Measurements from ENCODE around the gene CCDC18. TPM values are rescaled to one million over a fixed set of nuclear protein-coding genes. Genes with fewer than 3 reads are reported as not detected.
A peak's percentile ranks its signal among the peaks of the same experiment; 100 is the strongest.
"Not testable (repeated sequence)": the region's sequence is repeated elsewhere in the genome, so short reads cannot be mapped to it uniquely, and the experiment has no call there.

Gene CCDC18
- polyA plus RNA-seq, 1 donor: 4.3 TPM

- no peak for DNase-seq
Observed at GRCh38 chr1:93244298-93245069, 64.0 kb downstream of the CCDC18 start.

GRCh38 chr1:93251966-93252365 is 71.4 kb downstream of the CCDC18 start:
- no peak for DNase-seq

GRCh38 chr1:93252598-93252997 is 72.1 kb downstream of the CCDC18 start:
- DNase-seq: no peak

- DNase-seq: no peak
Observed at GRCh38 chr1:93253516-93253915, 73.0 kb downstream of the CCDC18 start.

- no peak for DNase-seq
Observed at GRCh38 chr1:93255222-93256079, 74.9 kb downstream of the CCDC18 start.

DNA sequence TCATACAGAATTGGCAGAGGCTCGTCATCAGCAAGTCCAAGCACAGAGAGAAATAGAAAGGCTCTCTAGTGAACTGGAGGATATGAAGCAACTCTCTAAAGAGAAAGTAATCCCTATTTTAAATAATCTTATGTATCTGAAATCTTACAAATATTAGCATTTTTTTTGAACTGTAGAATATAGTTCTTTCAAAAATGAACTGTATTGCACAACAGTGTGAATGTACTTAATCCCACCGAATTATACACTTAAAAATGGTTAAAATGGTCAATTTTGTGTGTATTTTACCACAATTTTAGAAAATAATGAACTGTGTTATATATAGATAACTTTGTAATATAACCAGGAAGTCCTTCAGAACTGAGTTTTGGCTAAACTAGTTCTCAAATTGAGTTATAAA is 75.9 kb downstream of the CCDC18 start:
- no peak for DNase-seq

DNA sequence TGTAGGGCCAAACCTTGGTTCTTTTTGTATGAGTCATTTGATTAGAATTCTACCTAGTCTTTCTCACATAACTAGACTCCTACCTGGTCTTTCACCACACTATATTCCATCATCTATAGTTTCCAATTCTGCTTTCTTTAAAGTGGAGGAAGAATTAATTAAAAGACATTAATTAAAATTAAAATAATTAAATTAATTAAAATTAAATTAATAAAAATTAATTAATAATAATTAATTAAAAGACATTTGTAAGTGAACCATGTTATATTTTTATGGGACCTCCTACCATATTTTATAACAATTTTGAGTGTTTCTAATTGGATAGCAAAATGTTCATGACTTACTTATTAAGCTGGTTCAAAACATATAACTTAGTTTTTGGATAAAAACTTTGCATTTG is 77.4 kb downstream of the CCDC18 start:
- DNase-seq: no peak

DNA sequence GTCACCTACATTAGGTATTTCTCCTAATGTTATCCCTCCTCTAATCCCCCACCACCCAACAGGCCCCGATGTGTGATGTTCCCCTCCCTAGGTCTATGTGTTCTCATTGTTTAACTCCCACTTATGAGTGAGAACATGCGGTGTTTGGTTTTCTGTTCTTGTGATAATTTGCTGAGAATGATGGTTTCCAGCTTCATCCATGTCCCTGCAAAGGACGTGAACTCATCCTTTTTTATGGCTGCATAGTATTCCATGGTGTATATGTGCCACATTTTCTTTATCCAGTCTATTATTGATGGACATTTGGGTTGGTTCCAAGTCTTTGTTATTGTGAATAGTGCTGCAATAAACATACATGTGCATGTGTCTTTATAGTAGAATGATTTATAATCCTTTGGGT is 80.2 kb downstream of the CCDC18 start:
- not testable (repeated sequence) for DNase-seq

DNA sequence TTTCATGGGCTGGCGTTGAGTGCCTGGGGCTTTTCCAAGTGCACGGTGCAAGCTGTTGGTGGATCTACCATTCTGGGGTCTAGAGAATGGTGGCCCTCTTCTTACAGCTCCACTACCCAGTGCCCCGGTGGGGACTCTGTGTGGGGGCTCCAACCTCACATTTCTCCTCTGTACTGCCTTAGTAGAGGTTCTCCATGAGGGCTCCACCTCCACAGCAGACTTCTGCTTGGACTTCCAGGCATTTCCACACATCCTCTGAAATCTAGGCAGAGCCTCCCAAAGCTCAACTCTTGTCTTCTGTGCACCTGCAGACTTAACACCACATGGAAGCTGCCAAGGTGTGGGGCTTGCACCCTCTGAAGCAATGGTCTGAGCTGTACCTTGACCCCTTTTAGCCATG is 82.1 kb downstream of the CCDC18 start:
- no peak for DNase-seq

GRCh38 chr1:93268888-93269287 is 88.4 kb downstream of the CCDC18 start:
- not testable (repeated sequence) for DNase-seq

GRCh38 chr1:93275262-93275633 is 94.7 kb downstream of the CCDC18 start:
- DNase-seq: not testable (repeated sequence)

GRCh38 chr1:93275634-93276295 is 95.2 kb downstream of the CCDC18 start:
- no peak for DNase-seq

- not testable (repeated sequence) for DNase-seq
Observed at GRCh38 chr1:93277530-93277929, 97.0 kb downstream of the CCDC18 start.

GRCh38 chr1:93283496-93283895 is 103.0 kb downstream of the CCDC18 start:
- DNase-seq: no peak

GRCh38 chr1:93288558-93288957 is 108.0 kb downstream of the CCDC18 start:
- DNase-seq: no peak

- no peak for DNase-seq
Observed at GRCh38 chr1:93296555-93297154, 116.1 kb downstream of the CCDC18 start.

GRCh38 chr1:93301131-93301530 is 120.6 kb downstream of the CCDC18 start:
- DNase-seq: no peak

- DNase-seq: no peak
Observed at GRCh38 chr1:93302078-93302477, 121.6 kb downstream of the CCDC18 start.

DNA sequence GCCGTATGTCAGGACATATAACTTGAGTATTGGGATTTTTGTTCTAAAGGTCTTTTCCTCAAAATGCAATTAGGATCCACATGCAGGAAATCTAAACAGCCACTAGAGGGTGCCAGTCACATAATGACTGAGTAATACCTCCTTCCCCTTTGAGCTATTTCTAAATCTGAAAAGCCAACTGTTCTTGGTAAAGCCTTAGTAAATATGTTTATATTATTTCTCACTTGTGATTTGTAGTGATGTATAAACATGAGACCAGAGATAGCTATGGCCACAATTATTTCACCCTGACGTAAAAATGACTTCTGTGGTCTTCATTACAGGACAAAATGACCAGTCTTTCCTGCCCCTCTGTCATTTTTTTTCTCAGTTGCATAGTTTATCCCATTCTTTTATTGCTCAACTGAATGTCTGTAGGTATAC is 124.2 kb downstream of the CCDC18 start:
- peak; percentile 53 for DNase-seq

- no peak for DNase-seq
Observed at GRCh38 chr1:93306920-93307319, 126.4 kb downstream of the CCDC18 start.

GRCh38 chr1:93313026-93313425 is 132.5 kb downstream of the CCDC18 start:
- no peak for DNase-seq

DNA sequence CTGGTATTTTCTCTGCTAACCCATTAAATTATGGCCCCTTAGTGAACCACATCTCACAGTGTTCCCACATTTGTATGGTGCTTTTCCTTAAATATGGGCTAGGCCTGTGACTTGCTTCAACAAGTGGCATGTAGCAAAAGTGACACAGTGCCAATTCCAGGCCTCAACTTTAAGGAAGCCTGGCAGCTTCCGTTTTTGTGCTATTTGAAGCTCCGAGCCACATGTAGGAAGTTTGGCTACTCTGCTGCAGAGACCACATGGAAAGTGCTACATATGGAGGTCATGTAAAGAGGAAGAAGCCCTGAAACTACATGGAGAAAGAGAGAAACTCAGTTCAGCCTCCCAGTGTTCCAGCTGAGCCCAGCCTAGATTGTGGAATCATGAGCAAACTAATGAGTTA is 136.7 kb downstream of the CCDC18 start:
- peak; percentile 34 for DNase-seq

GRCh38 chr1:93317943-93318342 is 137.4 kb downstream of the CCDC18 start:
- no peak for DNase-seq
